Stimulated activated naive CD4-positive, alpha-beta T cell treated with Interleukin-2 at 50 U/mL for 16 hours (primary cell): ENCODE data around the gene EML6.
"Not testable (repeated sequence)": the region's sequence is repeated elsewhere in the genome, so short reads cannot be mapped to it uniquely, and the experiment has no call there.

Experiments
- DNase-seq: peaks from one replicate; lab custom pipeline; 2025; lab: John Stamatoyannopoulos, UW

EML6 gene

DNA sequence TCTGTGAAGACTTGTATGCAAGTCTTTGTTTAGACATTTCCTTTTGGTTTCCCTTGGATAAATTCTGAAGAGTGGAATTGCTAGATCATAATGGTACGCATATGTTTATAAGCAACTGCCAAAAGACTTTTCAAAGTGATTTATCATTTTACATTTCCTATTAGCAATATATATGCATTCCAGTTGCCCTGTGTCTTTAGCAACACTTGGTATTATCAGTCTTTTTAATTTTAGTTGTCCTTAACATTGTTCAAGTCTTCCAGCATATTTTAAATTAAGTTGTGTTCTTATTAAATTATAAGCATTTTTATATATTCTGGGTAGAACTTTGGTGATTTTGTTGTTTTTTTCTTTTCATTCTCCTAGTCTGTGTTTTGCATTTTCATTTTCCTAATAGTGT, 81.8 kb downstream of the EML6 start:
- DNase-seq: no peak

- no peak for DNase-seq
These were observed 83.5 kb downstream of the EML6 start for GRCh38 chr2:54806975-54807374.

DNA sequence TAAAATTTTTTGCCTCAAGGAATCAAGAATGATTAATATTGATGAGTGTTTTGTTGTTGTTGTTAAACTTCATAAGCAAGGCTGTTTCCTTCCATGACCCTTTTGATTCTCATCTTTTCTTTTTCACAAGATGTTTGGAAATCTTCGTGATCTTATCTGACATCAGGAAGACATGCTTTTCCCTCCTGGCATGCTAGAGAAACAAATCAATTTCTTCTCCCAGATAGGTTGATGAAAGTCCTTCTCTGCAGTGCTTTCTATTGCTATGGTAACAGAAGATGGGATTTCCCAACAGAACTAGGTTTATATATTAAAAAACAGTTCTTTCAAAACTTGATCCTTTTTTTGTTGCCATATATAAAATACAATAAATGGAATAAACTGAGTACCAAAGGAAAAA, 85.2 kb downstream of the EML6 start:
- no peak for DNase-seq

DNA sequence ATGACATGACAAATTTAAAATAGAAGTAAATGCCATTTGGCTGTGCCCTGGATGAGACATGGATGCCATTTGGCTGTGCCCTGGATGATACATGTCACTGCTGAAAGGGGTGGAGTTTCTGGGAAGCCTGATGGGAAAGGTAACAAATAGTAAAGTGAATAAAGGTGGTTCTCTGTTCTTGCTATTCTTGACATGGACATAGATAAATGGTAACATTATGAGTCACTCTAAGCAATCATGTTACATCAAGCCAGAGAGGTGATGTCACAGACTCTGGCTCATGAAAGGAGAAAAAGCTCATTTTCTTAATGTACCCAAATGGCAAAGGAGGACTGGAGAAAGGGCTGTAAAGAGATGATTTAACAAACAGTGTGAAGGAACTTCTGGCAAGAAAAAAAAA, 86.4 kb downstream of the EML6 start:
- DNase-seq: no peak

- no peak for DNase-seq
These were observed 86.8 kb downstream of the EML6 start for GRCh38 chr2:54810246-54810645.

GRCh38 chr2:54813584-54813983, 90.1 kb downstream of the EML6 start:
- no peak for DNase-seq

DNA sequence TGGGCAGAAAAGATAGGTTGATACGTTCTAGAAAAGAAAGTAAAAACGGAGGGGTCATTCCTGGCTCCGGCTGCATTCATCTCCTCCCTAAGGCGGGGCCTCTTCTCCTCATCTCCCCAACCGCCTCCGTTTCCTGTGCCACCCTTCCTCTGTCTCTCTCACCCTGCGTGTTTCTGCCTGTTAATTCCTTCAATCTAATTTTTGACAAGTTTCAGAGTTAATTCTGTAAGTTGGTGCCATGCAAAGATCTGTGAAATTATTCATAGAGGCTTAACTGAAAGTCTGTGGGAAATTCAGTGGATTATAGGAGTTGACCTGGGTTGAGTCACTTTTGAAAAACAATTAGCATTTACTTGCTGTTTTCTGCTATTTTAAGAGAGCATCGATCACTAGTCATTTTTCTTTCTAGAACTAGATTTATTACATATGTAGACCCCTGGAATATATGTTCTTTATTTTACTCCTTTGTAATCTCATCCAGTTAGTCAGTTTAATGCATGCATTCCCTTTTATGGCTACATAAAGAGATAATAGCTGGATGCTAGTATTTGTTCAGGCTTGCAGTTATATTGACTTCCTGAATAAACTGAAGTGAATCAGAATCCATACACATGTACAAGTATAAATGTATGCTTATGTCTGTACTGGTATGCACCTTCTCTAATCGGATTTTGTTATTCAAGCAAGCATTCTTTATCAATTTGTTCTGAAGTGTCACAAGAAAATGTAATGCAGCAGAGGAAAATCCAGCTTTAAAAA, 91.1 kb downstream of the EML6 start:
- DNase-seq: no peak

DNA sequence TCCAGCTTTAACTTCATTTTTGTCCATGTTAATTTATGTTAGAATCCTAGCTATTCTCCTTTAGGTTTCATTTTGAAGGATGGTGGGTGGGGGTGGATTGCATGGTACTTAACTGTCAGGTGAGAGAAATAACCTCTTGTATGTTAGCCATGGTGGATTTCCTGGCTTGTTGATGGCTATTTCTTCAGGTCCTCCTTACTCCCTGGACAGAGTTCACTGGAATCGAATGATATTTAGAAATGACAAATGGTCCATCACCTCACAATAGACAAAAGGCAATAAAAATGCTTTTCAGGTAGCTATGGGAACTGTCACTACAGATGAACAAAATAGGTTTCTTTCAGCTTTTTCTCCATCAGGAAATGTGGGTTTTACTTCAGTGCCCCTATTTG, 91.7 kb downstream of the EML6 start:
- DNase-seq: no peak

DNA sequence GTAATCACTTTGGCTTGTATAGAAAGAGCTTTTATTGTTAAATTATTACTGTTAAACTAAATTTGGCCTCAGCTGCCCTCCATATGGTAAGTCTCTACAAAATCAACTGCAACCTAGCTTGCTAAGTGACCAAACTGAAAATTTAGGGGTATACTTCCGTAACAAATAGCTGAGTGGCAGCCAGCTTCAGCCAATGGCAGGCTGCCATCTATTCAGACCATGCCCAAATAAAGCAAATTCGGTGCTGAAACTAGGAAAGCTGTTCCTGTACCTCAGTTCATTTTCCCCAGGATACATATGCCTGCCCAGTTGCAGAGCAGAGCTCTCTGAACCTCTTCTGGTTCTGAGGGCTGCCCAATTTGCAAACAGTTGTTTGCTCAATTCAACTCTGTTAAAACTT, 94.8 kb downstream of the EML6 start:
- DNase-seq: no peak

- DNase-seq: no peak
These were observed 97.1 kb downstream of the EML6 start for GRCh38 chr2:54820558-54820957.

- DNase-seq: no peak
These were observed 101.1 kb downstream of the EML6 start for GRCh38 chr2:54824567-54824966.

- DNase-seq: no peak
These were observed 107.1 kb downstream of the EML6 start for GRCh38 chr2:54830546-54830945.

DNA sequence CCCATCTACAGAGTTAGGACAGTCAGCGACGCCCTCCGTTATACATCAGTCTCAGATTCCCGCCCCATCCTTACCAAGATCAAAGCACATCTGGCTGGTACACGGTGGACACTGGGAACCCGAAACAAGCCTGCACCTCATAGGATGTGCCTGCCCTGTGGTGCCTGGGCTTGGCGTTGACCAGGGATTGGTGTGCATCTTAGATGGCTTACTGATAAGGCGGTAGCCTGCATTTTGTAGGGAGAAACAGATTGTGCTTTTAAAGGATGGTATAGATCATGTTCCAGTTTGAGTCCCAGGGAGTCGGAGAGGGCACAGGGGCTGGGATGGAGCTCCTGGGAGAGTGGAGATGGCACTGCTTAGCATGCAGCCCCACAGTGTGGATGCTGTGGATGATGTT, 108.0 kb downstream of the EML6 start:
- no peak for DNase-seq

- DNase-seq: no peak
These were observed 111.3 kb downstream of the EML6 start for GRCh38 chr2:54834721-54835120.

DNA sequence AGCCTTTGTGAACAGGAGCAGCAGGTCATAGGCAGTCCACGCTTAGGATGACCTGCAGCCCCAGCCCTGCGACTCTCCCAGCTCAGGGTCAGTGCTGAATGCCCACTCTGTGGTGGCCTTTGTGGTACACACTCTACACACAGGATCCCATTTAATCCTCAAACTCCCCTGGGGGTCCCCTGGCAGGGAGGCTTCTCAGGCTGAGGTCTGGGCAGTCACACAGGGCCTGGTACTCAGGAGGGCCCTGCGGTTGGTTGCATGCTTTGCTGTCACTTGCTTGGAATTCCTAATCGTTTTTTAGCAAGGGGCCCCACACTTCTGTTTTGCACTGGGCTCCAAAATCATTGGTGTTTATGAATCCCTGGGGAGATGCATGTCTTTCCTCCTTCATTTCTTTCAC, 113.0 kb downstream of the EML6 start:
- DNase-seq: no peak

GRCh38 chr2:54838585-54839035, 115.1 kb downstream of the EML6 start:
- DNase-seq: peak; percentile 40

DNA sequence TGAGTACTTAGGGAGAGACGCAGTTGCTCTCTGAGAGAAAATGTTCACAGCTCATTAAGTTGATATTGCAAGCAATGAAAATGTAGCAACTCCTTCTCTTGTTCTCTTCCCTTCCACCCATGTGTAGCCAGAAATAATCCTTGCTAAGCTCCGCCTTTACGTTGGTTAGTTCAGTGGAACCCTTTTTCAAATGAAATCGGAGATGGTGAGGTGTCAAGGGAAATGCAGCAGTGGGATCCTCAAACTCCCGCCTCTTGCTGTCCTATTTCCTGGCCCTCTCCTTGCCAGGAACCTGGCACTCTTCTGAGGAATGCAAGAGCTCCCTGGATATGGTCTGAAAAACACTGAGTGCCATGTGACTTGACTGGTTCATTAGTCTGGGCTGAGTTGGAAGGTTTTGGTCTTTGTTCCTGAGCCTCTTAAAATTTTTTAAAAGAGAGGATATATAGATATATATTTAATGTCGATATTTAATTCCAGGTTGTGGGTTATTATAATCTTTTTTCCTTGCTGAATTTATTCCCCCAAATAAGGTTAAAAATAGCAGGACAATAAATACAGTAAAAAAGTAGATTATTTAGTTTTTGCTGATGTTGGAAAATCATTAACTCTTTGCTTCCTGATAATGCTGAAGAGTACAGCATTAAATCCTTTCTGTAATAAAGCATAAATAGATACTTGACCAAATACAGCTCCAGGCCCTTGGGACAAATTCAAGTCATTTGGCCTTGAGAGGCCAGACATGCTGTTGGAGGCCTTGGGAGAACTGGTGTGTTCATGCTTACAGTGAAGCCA, 116.2 kb downstream of the EML6 start:
- no peak for DNase-seq

GRCh38 chr2:54840559-54841468, 117.4 kb downstream of the EML6 start:
- DNase-seq: no peak

DNA sequence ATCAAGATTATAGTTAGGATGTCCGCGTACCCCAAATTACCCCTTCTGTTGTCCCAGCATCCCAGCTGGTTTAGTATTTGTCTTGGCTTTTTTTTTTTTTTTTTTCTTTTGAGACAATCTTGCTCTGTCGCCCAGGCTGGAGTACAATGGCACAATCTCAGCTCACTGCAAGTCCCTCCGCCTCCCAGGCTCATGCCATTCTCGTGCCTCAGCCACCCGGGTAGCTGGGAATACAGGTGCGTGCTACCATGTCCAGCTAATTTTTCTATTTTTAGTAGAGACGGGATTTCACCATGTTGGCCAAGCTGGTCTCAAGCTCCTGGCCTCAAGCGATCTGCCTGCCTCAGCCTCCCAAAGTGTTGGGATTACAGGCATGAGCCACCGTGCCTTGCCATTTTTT, 118.0 kb downstream of the EML6 start:
- DNase-seq: not testable (repeated sequence)

DNA sequence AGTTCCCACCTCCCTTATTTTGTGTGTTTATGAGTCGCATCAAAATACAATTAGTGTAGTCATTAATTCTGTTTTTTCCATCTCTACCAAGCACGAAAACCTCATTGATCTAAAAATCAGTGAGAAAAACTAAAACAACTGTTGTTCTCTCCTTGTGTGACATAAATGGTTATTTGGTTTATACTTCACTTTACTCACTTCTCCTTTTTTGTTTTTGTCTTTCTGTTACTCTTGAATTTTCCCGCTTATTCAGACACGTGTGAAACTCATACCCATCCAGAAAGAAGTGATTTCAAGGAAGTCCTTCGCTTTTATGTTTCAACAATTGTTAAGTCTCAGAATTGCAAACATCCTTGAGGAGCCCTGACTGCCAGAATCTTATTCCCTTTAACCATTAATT, 121.6 kb downstream of the EML6 start:
- DNase-seq: no peak

GRCh38 chr2:54845514-54845913, 122.1 kb downstream of the EML6 start:
- no peak for DNase-seq
